GM04503 (cell line): ENCODE results near the gene ELOVL6.
"Not testable (repeated sequence)": the region's sequence is repeated elsewhere in the genome, so short reads cannot be mapped to it uniquely, and the experiment has no call there.

Source experiments
- DNase-seq: peaks from one replicate; pipeline ENCODE4 v3.0.0-alpha.2; 2012; ENCODE audit warnings: low read depth

The ELOVL6 gene

DNA sequence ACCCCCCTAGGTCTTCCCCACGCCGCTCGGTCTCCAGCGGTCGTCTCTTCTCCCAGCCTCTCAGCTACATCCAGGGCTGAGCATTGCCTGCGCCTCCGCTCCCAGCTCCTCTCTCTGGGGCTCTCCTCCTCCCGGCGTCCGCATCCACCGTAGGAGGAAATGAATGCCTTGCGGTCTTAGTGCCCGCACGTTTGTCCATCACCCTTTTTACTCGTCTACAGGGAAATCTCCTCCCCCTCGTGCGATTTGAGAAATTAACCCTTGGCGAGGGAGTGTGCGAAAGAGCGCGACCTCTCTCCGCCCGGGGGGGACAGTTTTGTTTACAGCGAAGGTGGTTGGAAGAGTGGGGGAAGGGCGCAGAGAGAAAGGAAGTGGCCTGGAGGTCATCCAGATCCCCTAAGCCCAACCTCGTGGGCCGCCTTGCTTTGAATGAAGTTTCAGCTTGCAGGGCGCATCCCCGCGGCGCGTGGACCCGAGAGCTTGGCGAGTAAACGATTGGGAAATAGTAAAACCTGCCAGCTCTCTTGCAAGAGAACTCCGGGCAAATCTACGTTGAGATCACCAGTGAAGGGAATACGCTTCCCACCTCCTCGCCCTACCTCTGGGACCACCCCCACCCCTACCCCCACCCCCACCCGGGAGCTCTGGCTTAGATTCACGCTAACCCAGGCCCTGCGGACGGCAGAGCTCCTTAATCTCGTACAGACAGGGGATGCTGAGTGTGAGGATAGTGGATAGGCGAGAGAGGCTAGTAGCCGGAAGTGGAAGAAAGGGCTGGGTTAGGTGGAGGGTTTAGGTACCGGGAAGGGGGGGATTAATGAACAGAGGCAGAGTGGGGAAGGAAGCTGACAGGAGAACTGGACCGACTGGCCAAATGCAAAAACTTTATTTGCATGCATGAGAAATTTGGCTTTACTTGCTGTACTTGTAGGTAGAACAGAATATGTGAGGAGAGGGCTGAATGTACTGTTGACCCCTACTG lies at the start of gene ELOVL6:
Gene ELOVL6, minus strand, starts transcription at position 181 of the 982 bp plus-strand sequence. CDS start 280 bp downstream, outside the sequence.
- no peak for DNase-seq

DNA sequence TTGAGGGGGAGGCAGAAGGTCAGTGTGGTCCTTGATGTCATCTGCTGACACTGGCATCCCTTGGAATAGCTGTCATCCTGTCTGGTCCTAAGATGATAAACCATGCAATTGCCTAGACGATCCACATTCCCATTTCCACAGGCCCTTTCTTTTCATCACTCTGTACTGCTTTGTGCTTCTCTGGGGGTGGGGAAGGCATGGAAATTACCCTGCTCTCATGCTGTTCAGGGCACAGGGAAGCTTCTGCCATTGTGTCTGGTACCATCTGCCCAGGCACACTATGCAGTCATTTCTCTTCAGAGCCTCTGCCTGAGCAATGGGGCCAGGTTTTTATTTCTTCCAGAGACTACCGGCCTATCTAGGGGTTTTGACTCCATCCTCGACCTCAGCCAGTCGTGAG lies 49.7 kb upstream of the ELOVL6 start:
- no peak for DNase-seq

DNA sequence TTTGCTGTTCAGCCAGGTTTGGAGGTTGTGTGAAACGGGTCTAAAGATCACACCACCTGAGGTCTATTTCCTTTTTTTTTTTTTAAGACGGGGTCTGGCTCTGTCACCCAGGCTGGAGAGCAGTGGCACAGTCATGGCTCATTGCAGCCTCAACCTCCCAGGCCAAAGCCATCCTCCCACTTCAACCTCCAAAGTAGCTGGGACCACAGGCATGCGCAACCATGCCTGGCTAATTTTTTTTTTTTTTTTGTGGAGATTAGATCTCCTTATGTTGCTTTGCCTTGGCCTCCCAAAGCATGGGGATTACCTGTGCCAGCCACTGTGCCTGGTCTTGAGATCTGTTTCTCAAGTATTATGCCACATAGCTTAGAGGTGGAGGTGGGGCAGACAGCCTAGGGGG lies 49.2 kb upstream of the ELOVL6 start:
- DNase-seq: no peak

- peak; percentile 2 for DNase-seq
These were observed 47.2 kb upstream of the ELOVL6 start for GRCh38 chr4:110245577-110245976.

DNA sequence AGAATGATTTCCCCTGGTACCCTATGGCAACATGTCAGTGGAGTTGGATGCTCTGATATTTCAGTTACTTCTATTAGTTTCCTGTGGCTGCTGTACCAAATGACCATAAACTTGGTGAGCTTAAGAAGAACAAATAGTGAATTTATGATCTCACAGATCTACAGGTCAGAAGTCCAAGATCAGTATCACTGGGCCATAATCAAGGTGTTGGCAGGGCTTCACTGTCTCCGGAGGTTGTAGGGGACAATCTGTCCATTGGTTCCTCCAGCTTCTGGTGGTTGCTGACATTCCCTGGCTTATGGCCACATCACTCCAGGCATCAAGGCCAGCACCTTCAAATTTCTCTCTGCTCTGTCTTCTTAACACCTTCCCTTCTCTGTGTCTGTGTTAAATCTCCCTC lies 37.9 kb upstream of the ELOVL6 start:
- no peak for DNase-seq

- DNase-seq: not testable (repeated sequence)
These were observed 35.2 kb upstream of the ELOVL6 start for GRCh38 chr4:110233581-110233980.

DNA sequence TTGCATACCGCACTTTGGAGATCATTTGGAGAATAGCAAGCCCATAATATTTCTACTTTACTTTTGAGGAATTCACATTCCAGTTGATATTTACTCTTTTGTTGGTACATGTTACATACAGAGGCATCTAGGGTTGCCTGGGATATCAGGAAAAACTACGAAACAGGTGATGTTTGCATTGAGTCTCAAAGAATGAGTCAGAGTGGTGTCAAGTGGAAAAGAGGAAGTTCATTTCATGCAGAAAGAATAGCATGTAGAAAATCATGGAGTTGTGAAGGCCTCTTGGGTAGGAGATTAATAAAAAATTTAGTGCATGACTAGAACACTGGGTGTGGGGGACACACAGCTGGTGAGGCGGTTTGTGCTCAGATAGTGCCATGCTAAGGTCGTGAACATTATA lies 33.5 kb upstream of the ELOVL6 start:
- no peak for DNase-seq

GRCh38 chr4:110229266-110229665 lies 30.9 kb upstream of the ELOVL6 start:
- no peak for DNase-seq

DNA sequence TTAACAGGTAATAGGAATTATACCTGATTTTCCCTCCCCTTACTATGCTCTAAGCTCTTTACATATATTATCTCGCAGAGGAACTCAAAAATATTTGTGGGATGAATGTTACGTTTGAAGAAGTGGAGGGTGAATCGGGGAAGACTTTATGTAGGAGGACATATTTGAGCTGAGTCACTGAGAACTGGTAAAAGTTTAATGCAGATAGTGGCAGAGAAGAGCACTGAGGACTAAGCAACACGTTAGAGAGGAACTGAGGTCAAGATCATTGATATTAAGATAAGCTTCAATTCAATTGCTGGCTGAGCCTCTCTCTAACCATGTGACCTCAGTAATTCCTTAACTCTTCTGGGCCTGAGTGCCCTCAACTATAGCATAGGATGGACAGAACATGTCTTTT lies 26.4 kb upstream of the ELOVL6 start:
- DNase-seq: no peak

DNA sequence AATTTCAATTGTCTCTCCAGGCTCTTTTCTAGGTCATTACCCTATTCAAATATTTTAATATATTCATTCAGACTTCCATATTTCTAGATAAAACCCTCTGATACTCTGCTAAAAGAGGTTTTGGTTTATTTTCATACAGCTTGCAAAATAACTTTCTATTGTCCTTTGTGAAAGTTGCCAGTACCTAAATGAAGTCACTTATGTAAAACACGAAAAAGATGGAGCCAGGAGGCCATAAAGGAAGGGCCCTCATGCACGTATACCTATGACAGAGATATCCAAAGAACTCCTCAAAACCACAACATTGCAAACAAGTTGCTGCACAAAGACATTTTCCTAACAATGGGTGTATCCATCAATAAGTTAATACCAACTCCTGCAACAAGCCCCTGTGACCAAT lies 25.7 kb upstream of the ELOVL6 start:
- no peak for DNase-seq

- not testable (repeated sequence) for DNase-seq
These were observed 20.5 kb upstream of the ELOVL6 start for GRCh38 chr4:110218935-110219334.

GRCh38 chr4:110217181-110217580 lies 18.8 kb upstream of the ELOVL6 start:
- not testable (repeated sequence) for DNase-seq

- DNase-seq: no peak
These were observed 17.7 kb upstream of the ELOVL6 start for GRCh38 chr4:110216129-110216528.

DNA sequence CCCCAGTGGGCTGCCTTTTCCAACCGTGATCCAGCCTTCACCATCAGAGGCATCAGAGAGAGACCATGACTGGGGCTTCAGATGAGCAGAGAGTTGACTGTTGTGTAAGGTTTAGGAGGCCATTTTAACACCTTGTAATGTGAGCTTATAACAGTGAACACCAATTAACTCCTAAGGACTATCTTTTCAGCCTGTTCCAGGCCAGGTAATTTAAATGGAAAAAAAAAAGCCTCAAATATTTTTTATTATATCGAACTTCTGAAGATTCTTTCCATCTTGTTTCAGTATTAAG lies 13.3 kb upstream of the ELOVL6 start:
- no peak for DNase-seq

GRCh38 chr4:110211007-110211769 lies 12.8 kb upstream of the ELOVL6 start:
- no peak for DNase-seq

- DNase-seq: no peak
These were observed 10.0 kb upstream of the ELOVL6 start for GRCh38 chr4:110208419-110208818.

- no peak for DNase-seq
These were observed 8.8 kb upstream of the ELOVL6 start for GRCh38 chr4:110207233-110207632.

GRCh38 chr4:110202024-110202423 lies 3.6 kb upstream of the ELOVL6 start:
- no peak for DNase-seq

DNA sequence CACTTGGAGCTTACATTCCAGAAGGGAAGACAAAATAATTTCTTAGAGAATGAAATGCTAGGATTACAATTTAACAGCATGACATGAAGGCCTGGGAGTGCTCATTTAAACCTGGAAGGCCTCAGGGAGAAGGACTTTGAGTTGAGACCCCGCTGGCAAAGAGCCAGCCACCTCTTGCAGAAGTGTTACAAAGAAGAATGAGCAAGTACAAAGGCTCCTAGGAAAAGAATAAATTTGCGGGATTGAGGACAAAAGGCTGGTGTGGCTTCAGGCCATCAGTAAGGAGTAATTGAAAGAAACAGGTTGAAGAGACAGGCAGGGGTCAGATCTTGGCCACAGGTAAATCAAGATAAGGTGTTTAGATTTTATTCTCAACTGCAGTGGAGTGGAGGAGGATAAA lies 3.1 kb upstream of the ELOVL6 start:
- DNase-seq: no peak

DNA sequence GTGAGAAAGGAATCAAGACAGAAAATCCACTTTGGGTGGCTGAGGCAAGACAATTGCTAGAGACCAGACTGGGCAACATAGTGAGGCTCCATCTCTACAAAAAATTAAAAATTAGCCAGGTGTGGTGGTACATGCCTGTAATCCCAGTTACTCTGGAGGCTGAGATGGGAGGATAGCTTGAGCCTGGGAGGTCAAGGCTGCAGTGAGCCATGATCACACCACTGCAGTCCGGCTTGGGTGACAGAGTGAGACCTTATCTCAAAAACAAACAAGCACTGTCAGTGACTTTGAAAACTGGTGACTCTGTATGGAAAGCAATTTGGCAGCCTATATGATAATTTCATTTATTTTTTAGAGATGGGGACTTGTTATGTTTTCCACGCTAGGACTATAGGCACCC lies 2.3 kb upstream of the ELOVL6 start:
- no peak for DNase-seq

DNA sequence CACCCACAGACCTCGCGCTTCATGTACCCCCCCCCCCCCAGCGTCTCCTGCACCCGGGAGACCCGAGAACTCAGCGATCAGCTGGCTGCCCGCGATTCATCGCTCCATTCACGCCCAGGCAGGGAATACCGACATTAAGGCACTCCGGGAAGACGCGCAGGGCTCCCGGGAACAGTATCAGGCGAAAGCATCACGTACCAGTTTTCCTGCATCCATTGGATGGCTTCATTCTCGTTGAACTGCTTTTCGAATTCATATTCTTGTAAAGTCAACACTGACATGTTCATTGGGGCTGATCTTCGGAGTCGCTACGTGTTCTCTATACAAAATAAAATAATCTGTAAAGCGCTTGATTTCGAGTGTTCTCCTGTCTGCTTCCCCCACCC lies 373 bp downstream of the ELOVL6 start:
- DNase-seq: no peak

DNA sequence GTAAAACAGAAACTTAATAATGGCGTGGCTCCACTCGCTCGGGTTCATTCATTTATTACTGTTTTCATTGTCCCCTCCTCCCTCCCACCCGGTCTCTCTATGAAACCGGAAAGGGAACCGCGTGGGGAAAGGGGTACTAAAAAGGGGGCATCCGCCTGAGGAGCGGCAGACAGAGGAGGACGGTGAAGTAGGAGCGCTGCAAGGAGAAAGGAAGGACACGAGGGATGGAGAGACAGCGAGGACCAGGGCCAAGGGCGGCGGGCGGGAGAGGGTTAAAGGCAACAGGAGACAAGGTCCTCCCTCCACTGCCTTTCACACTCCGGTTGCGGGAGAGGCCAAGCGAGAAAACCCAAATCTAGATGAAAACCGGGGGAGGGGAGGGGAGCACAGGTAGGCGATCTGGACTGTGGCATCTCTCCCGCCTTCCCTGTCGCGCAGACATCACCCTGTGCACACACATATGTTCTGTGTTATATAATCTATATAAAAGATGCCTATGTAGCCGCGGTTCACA lies 829 bp downstream of the ELOVL6 start:
- DNase-seq: no peak

- no peak for DNase-seq
These were observed 1.4 kb downstream of the ELOVL6 start for GRCh38 chr4:110196871-110197528.
